Esophagus squamous epithelium (tissue), 4 donors: ENCODE data around the gene DYNC2H1.

ENCODE experiments used
- CTCF ChIP-seq, 6 experiments: fragments of 450-650 bp in 4 of 6; fragments of 200-600 bp in 2 of 6; sonication (generic) in 2 of 6; IDR thresholded peaks; one replicate each; pipeline ENCODE4 v1.5.1; 2016 to 2019; ENCODE audit warnings: antibody characterized with exemption in 6 of 6, mild to moderate bottlenecking in 4 of 6, moderate library complexity in 4 of 6
- POLR2A ChIP-seq, 4 donors: fragments of 450-650 bp; IDR thresholded peaks; one replicate each; pipeline ENCODE4 v1.6.1; 2017; ENCODE audit warnings: antibody characterized with exemption in 4 of 4, mild to moderate bottlenecking in 4 of 4, moderate library complexity in 3 of 4

DNA sequence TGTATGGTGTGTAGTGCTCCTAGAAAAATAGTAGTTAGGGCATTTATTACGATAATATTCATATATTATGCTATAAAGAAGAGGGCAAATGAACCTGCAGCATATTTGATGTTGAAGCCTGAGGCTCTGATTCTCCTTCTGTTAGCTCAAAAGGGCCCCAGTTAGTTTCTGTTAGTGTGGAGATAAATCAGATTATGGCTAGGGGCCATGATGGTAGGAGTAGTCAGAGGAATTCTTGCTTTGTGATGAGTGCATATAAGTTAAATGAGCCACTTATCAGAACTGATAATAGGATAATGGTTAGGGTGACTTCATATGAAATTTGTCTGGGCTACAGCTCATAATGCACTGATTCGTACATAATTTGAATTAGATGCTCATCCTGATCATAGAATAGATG lies 298.4 kb downstream of the DYNC2H1 start:
- TF ChIP-seq CTCF (IDR thresholded peaks at IDR 0.05) (no peak), POLR2A (IDR thresholded peaks at IDR 0.05) (no peak)
